NCI-H1436 (cell line): ENCODE data around the gene ZFYVE21.

Source experiments
- DNase-seq: peaks from one replicate; lab custom pipeline; 2025; lab: John Stamatoyannopoulos, UW

Gene ZFYVE21

DNA sequence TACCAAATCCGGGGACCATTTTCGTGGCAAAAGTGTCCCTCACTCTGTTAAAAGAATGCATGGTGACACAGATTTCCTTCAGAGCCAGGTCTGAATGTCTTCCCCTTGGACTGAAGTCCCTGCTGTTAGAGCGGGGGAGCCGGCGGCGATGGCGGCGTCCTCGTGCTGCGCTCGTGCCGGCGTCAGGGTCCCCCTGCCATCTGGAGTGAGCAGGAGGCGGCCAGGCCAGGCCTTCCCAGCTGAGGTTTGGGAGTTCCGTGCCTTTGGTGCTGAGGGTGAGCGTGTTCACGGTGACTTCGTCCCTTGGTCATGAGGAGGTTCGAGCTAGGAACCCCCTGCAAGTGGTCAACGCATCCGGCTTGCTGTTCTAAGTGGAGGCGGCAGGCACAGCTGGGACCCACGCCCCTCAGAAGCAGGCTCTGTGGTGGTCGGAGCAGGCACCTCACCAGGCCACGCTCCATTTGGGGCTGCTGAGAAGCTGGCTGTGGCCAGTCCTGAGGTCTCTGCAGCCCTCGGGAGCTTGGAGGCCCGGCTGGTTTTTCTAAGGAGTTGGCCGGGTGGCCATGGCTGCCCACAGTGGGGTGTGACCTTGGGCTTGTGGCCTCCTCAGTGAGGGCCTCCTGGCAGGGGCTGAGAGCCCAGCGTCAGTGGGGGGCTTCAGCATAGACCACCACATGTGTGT, 9.5 kb downstream of the ZFYVE21 start:
- DNase-seq = no peak

DNA sequence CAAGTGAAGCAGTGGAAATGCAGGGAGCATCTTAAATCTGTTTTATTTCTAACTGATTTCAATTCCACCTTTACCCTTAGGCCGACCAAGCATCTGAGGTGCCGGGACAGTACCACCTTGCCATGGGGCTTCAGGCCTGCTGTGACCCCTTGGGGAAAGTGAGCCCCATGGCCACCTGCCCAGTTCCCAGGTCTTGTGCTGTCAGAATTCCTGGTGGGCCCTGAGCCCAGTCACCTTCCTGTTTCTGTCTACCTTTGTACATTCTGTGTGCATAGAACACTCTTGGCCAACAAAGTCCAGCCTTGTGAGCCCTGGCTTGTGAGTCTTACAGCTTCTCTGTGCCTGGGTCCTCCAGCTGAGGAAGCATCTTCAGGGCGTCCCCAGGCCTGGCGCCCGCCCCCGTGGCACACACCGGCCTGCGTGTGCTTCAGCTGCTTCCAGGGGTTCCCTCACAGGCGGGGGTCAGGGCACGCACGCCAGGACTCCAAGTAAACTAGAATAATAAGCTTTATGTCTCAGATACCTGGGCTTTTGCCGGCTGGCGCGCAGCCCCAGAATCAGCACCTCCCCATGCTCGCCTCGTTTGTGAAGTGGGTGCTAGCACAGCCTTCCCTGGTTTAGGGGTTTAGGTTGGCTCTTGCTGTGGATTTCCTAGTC, 10.3 kb downstream of the ZFYVE21 start:
- DNase-seq = no peak

DNA sequence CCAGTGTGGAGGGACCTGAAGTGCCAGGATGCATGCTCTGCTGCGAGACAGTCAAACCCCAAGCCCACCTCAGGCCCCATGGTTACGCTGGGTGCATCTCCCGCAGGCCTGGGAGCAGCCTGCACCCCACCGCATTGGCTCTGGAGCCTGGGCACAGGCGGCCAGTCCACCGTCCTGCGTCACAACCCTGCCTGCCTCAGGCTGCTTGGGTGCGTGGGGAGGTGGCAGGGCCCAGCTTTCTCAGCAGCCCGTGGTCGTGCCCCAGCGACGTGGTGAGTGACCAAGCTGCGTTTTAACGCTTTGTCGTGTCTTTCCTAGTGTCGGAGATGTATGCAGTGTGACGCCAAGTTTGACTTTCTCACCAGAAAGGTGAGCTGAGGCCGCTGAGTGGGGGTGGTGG, 10.9 kb downstream of the ZFYVE21 start:
- DNase-seq = no peak

DNA sequence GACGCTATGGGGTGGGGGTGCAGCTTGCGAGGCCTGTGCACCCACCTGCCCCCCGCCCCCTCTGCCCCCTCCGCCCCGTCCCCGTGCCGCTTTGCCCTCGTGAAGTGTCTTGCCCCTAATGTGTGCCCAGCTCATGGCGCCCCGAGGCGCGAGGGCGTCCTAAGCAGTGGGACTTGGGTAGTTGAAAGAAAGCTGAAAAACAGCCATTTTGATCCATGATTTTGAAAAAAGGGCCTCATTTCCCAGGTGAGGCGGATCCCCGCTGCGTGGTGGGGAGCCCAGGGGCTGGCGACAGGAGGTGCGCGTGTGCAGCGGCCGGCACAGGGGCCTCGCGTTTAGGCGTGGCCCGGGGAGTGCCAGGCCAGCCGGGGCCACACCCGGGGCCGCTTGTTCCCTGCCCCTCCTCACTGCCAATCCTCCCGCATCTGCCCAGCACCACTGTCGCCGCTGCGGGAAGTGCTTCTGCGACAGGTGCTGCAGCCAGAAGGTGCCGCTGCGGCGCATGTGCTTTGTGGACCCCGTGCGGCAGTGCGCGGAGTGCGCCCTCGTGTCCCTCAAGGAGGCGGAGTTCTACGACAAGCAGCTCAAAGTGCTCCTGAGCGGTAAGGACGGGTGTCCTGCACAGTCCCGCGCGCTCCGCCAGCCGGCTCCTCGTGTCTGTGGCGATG, 11.8 kb downstream of the ZFYVE21 start:
- no peak for DNase-seq

DNA sequence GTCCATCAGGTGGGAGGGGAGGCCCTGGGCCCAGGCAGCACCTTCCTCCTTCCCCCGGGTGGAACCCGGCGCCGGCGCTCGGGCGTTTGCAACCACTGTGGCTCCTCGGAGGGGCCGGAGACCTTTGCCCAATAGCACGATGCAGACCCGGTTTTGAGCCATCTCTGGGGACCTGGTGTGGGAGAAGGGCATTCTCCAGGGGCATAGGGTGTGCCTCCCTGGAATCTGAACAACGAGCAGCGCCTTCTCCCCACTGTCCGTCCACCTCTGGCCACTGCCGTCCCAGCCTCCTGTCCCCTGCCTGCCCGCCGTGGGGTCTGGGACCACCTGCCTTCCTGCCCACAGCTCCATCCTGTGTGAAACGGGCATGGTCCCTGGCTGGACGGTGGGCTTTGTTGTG, 12.5 kb downstream of the ZFYVE21 start:
- no peak for DNase-seq

DNA sequence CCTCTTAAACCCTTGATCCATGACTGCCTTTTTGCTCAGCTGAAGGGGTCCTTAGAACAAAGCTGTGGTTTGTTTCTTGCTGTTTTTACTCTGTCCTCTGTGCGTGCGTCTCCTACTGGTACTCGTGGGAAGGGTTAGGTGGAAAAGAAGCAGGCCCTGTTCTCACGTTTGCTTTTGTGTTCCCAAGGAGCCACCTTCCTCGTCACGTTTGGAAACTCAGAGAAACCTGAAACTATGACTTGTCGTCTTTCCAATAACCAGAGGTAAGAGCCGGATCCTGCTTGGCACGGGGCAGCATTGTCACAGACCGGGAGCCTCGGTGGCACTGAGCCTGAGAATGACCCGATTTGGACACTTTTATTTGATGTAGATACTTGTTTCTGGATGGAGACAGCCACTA, 13.1 kb downstream of the ZFYVE21 start:
- no peak for DNase-seq

DNA sequence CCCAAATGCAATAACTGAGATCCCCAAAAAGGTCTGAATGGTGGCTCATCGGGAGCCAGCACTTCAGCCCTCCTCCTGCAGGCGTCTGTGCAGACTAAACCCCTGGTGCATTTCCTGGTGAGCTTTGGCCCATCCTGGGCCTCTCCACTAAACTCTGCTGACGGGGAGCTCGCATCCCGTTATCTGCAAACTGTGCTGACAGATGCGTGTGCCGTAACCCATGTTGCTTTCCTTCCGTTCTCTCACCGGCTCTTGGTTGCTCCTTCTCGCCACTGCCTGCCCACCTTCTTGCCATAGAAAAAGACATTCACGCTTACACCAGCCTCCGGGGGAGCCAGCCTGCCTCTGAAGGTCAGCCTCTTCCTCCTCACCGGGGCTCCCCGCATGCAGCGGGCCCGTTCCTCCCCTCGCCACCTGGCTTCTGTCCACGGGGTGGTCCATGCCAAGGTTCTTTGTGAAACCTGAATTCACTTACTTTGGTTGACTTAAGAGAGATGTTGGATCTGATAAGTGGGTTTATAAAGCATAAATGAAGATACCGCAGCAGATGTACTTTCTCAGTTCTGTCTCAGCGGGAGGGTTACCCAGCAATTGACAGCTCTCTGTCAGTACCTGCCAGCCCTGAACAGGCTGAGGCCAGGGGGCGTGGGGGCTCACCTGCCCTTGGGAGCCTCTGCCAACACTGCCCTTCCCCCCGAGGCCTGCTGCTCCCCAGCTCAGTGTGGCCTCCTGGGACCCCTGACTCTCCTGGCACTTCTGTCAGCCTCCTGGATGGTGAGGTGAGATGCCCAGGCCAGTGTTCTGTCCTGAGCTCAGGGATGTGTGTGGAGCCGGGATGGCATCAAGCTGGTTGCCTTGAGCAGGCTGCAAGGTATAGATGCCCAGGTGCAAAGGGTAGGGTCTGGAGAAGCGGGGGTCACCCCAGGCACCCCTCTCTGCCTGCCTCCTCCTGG, 14.2 kb downstream of the ZFYVE21 start:
- no peak for DNase-seq

DNA sequence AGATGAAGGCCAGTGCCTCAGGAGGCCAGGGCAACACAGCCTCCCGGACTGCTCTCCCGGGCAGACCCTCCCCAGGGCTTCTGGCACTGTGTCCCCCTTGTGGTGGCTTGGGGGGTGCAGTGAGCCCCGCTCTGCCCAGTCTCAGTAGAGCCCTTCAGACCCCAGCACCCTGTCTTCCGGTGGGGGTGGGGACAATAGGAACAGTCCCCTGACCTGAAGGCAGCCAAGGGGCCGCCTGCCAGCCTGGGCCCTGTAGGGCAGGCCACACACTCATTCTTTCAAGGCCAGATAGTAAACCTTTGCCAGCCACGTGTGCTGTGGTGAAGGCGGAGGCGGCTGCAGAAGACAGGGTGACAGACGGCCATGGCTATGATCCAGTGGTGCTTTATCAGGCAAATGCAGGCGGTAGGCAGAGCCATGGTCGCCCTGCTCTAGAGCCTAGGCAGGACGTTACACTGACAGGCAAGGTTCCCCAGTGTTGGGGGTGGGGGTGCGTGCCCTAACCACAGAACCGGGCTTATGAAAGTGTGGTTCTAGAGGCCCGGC, 15.0 kb downstream of the ZFYVE21 start:
- no peak for DNase-seq

DNA sequence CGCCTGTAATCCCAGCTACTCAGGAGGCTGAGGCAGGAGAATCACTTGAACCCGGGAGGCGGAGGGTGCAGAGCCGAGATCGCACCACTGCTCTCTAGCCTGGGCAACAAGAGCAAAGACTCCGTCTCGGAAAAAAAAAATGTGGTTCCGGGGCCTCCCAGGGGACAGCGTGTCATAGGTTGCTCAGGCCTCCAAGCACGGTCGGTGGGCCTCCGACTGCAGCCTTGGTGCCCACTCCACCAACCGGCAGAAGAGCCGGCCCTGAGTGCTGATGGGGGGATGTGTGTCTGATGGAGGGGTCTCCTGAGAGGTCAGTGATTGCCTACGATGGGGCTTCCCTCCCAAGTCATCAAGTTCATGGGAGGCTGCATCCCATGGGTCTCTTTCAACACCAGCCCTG, 15.9 kb downstream of the ZFYVE21 start:
- DNase-seq = no peak

DNA sequence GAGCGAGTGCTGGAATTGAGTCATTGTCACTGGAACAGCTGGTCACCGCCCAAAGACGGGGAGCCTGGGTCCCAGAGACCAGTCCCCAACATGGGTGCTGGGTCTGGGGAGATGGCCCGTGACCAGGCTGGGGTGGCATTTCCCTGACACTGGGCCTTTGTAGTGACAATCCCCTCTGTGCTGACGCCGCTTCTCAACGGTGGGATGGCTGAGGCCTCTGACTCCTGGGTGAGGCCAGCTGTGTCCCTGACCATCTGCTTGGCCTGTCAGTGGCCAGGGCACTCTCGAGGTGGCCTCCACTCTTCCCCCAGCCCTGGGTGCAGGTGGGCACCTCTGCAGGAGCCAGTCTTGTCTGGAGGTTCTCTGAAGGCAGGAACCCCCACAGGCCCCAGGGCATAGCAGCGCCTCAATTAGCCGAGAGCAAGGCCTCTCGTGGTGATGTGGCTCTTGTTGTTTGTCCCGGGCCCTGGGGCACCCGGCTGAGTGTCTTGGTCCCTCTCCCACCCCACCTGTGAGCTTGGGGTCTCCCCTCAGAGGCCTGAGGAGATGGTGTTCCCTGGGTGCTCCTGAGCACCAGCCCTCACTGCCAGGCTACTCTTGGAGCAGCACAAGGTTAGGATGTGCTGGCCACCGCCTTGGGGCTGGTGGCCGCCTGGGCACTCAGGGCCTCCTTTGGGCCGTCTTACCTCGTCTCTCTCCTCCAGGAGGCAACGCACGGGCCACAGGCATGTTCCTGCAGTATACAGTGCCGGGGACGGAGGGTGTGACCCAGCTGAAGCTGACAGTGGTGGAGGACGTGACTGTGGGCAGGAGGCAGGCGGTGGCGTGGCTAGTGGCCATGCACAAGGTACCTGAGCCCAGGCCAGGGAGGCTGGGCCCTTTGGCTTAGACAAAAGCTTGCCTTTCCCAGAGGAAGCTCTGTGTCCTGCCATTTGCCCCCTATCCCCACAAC, 16.6 kb downstream of the ZFYVE21 start:
- no peak for DNase-seq

DNA sequence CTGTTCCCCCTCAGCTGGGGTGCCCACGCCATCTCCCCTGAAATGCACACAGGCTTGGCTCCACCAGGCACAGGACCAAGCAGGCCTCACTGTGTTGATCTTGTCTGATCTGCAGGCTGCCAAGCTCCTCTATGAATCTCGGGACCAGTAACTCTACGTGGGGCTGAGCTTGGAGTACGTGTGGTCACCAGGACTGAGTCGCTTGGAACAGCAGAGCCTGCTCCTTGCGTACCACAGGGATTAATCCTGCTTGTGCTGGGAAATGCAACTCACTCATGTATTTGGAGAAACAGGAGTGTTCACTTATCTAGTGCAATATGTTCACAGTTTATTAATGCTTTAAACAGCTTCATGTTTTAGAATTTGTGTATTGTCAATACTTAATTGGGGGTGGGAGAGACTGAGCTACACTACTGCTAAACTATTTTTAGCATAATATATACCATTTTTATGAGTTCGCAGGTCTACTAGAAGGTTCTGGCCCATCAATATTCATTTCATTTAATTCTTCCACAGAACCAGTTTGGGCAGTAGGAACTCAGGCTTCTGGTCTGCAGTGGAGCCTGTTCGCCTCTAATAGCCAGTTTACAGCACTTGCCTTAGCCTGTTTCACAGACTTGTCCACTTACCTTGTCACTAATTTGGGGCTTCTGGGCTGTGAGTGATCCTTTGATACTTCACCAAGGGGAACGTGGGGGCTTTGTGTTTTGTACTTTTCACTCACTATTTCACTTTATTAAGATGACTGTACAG, 17.4 kb downstream of the ZFYVE21 start:
- no peak for DNase-seq

DNA sequence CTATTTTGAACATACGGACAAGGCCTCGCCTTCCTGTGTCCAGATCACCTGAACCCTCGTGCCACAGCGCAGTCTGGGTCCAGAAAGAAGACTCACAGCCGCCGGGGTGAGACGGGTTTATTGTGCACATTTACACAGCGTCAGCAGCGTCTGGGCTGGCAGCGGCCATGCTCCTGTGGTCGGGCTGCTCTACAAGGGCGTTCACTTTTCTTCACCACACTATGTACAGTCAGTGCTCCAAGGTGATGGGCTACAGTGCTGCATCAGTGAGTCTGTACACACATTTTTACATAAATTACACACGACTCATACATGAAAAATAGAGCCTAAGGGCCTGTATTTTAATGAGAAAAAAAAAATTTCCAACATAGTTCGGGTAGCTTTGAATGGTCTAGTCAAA, 18.0 kb downstream of the ZFYVE21 start:
- no peak for DNase-seq

DNA sequence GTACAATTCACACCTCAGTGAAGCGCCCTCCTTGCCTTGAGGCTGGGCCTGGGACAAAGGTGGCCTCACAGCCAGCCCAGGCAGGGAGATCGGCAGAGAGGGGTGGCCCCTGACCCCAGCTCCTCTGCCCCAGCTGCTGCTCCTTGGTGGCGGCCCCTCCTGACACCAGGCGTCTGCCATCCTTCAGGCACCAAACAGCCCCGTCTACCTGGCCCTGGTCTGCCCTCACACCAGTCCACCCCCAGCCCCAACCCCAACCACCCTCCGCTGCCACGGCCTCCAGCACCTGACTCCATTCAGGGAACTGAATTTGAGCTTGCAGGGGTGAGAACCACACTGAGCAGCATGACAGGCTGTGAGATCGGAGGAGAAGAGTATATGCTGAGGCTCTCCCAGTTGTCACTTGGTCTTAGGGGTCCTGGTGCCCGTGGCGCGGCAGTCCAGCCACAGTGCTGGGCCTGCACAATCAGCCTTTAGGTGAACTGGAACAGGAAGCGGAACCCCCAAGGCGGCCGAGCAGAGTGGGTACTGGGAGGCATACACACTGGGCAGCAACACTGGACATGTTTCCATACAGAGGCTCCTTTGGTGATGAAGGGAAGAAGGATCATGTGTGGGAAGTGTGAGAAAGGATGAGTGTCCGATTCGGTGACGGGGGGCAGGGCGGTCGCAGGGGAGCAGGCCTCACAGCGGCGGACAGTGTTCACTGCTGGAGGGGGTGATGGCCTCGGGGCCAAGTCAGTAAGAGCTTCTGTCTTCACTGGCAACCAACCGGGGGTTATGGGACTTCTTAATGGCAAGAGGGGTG, 18.7 kb downstream of the ZFYVE21 start:
- no peak for DNase-seq

DNA sequence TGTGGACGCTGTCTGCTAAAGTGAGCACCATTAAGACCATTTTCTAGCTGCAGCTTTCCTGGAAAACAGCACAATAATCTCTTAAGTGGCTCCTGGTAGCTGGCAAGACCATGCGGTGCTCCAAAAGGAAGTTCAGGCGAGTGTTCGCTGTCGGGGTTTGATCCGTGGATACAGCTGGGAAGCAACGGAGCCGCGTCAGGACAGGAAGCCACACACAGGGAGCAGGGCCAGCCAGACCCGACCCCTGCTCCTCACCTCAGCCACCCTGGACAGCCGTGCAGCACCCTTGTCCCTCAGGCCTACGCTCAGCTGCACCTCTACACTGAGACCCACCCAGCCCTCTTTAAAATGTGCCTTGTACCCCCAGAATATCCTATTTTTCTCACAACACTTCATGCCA, 19.4 kb downstream of the ZFYVE21 start:
- no peak for DNase-seq

DNA sequence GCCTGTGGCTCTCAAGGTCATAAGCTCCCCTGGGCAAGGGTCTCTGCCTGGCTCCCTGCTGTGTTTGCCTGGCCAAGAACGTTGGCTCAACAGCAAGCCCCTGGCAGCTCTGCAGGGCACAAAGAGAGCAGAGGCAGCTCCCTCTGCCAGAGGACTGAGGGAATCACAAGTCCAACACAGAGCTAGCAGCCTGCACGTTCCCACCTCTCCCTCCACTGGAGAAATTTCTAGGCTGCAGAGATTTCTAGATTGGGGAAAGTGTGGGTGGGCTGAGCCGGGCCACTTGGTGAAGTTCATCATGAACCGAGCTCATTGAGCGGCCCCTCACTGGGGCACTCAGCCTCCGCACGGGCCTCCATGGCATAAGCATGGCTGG, 19.8 kb downstream of the ZFYVE21 start:
- DNase-seq = no peak

DNA sequence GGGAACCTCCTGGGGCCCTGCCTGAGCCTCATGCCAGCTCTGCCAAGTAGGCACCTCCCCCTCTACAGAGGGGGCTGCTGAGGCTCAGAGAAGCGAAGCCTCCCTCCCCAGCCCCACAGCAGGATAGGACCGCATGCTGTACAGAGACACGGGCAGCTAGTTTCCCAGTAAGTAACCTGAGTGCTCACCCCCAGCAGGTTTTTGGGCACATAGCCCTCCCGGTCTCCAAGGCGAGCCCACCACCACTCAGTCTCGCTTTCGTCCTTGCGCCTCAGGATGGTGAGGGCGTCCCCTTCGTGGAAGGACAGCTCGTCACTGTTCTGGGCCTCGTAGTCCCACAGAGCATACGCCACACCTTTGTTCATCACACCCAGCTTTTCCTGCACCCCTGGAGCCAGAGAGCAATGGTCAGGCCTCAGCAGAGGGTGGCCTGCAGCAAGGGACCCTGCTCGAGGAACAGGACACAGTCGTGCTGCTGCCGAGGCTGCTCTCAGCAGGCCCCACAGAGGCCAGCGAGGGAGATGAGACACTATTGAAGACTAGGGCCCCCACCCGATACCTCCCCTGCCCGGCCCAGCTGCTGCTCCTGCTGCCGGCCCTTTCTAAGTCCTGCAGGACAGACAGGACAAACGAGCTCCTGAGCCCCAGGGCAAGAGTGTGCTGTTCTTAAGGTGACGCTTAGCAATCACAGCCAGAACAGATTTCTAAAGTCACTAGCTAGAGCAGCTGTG, 20.4 kb downstream of the ZFYVE21 start:
- DNase-seq = no peak

DNA sequence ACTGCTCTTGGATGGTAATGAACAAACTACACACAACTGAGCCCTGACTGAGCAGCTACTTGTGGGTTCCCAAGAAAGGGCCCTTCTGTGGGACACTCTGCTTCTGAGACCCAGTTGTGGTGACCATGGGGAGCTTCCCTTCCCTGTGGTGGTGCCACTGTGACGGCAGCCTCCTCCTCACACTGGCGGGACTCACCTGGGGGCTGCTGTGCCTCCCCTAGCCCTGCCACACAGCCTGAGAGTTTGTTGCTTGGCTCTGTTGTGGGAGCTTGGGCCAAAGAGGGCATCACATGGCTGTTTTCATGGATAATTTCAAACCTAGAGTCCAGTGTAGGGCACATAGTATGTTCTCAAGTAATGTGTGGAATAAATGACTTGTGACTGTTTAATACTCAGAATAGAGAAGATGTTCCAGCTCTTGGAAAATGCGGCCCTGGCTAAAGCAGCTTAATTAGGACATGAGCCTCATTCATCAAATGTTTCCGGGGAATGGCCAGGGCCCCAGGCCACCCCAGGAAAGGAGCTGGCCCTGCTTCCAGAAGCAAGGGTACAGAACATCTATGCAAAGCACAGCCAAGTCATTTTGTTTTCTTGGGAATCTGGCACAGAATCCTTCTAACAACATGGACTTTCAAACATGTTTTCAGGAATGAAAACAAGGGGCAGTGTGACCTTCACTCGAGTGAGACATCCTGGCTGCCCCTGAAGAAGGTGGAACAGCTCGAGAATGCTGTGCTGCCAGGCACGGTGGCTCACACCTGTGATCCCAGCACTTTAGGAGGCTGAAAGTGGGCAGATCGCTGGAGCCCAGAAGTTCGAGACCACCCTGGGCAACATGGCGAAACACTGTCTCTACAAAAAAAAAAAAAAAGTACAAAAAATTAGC, 21.2 kb downstream of the ZFYVE21 start:
- no peak for DNase-seq
